KOPT-K1 (cell line): ENCODE data around the gene GPR4.

ENCODE experiments used
- H3K27ac ChIP-seq: fragments of 200-600 bp; sonication (generic); 2 replicates; pipeline ENCODE4 v1.5.1; 2016; ENCODE audit warnings: antibody characterized with exemption, mild to moderate bottlenecking, low read depth, low read length; ENCODE audit not compliant: poor library complexity, severe bottlenecking
- H3K36me3 ChIP-seq: fragments of 200-600 bp; sonication (generic); 2 replicates; pipeline ENCODE4 v1.5.1; 2017; ENCODE audit warnings: antibody characterized with exemption, mild to moderate bottlenecking, low read length, moderate library complexity; ENCODE audit not compliant: insufficient read depth
- H3K9me3 ChIP-seq: fragments of 200-600 bp; sonication (generic); 2 replicates; pipeline ENCODE4 v1.5.1; 2017; ENCODE audit warnings: antibody characterized with exemption, low read length, mild to moderate bottlenecking; ENCODE audit not compliant: insufficient read depth, poor library complexity, severe bottlenecking

GPR4 gene

GRCh38 chr19:45601524-45602374 lies at the start of gene GPR4:
TSS of gene GPR4 (minus strand) at chr19:45602212. CDS start at chr19:45591866, 10,346 bp downstream.
- H3K9me3 ChIP-seq = no peaks in the 10 kb centered on the region
- no peaks in the 10 kb centered on the region for H3K36me3 ChIP-seq
- H3K27ac ChIP-seq = no peak within 1 kb of the TSS

- Histone ChIP-seq H3K36me3 (no peaks in the 10 kb centered on the region), H3K27ac (no peak overlapping the region), H3K9me3 (no peaks in the 10 kb centered on the region)
Observed at GRCh38 chr19:45650722-45651121, 48.7 kb upstream of the GPR4 start.

- H3K9me3 ChIP-seq = no peaks in the 10 kb centered on the region
- H3K27ac ChIP-seq = no peak overlapping the region
- no peaks in the 10 kb centered on the region for H3K36me3 ChIP-seq
Observed at GRCh38 chr19:45646345-45646698, 44.3 kb upstream of the GPR4 start.

GRCh38 chr19:45645631-45646344 lies 43.8 kb upstream of the GPR4 start:
- Histone ChIP-seq H3K9me3 (no peaks in the 10 kb centered on the region), H3K36me3 (no peaks in the 10 kb centered on the region), H3K27ac (no peak overlapping the region)

- Histone ChIP-seq H3K27ac (no peak overlapping the region), H3K9me3 (no peaks in the 10 kb centered on the region), H3K36me3 (no peaks in the 10 kb centered on the region)
Observed at GRCh38 chr19:45645068-45645630, 43.1 kb upstream of the GPR4 start.

GRCh38 chr19:45643927-45644771 lies 42.1 kb upstream of the GPR4 start:
- H3K9me3 ChIP-seq = no peaks in the 10 kb centered on the region
- no peaks in the 10 kb centered on the region for H3K36me3 ChIP-seq
- H3K27ac ChIP-seq = no peak overlapping the region

- Histone ChIP-seq H3K36me3 (no peaks in the 10 kb centered on the region), H3K9me3 (no peaks in the 10 kb centered on the region), H3K27ac (no peak overlapping the region)
Observed at GRCh38 chr19:45643024-45643926, 41.3 kb upstream of the GPR4 start.

GRCh38 chr19:45641274-45642105 lies 39.5 kb upstream of the GPR4 start:
- Histone ChIP-seq H3K9me3 (no peaks in the 10 kb centered on the region), H3K27ac (peak overlapping the region; percentile 50), H3K36me3 (no peaks in the 10 kb centered on the region)

- Histone ChIP-seq H3K36me3 (no peaks in the 10 kb centered on the region), H3K9me3 (no peaks in the 10 kb centered on the region), H3K27ac (no peak overlapping the region)
Observed at GRCh38 chr19:45640849-45641273, 38.8 kb upstream of the GPR4 start.

- Histone ChIP-seq H3K9me3 (no peaks in the 10 kb centered on the region), H3K36me3 (no peaks in the 10 kb centered on the region), H3K27ac (peak within 1 kb of the TSS; percentile 65)
Observed at GRCh38 chr19:45638930-45639729, 37.1 kb upstream of the GPR4 start, which contains the start of gene EML2. TSS of gene EML2 (minus strand) at chr19:45639397. CDS start at chr19:45639376, 21 bp downstream.

- H3K36me3 ChIP-seq = no peaks in the 10 kb centered on the region
- H3K9me3 ChIP-seq = no peaks in the 10 kb centered on the region
- no peak overlapping the region for H3K27ac ChIP-seq
Observed at GRCh38 chr19:45637890-45638667, 36.1 kb upstream of the GPR4 start.

GRCh38 chr19:45636902-45637301 lies 34.9 kb upstream of the GPR4 start:
- no peaks in the 10 kb centered on the region for H3K36me3 ChIP-seq
- H3K27ac ChIP-seq = no peak overlapping the region
- no peaks in the 10 kb centered on the region for H3K9me3 ChIP-seq
